ENCODE results near the gene PPP1R10. TPM values are rescaled to one million over a fixed set of nuclear protein-coding genes. Genes with fewer than 3 reads are reported as not detected.

The PPP1R10 gene
- total RNA-seq, 4 donors from 2014 or later = 24.1 to 31.5 (median 27.0) TPM

DNA sequence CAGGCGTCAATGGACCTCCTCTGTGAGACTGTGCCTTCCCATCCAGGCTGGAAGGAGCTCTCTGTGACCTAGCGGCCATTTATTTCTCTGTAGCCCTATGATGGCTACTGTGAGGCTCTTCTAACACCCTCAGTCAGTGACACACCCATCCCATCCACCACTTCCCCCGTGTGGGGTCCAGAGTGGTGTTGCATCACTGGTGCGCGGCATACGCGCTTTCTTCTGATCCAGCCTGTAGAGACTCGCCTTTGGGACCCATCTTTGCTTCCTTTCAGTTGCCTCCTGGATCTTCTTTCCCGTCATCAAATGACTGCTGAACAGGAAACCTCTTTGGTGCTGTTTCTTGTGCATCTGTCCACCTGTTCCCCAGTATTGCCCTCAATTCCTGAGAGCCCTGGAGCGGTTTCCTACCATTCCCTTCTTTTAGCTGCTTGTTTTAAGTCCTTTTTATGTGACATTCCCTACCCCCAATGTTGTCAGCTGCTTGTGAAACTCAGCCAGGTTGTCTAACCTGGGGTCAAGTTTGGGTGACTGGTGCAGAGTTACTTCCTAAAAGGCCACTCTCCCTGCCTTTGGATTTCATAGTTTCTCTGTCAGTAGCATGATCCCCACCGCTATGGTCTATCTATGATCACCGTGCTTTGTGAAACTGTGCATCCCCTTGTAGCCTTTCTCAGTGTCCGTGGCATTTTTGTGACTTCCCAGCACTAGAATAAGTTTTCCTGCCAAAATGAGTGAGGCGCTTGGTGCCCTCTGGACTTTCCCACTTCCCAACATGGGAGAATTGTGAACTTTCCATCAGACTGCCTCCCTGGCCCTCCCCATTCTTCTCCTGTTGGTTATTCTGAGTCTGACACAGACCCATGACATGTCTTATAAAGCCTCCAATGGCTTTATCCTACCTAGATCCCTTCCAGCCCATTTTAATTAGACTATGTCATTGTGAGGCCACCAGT lies 54.3 kb downstream of the PPP1R10 start:
- peaks cover 0 to 12% of the 10 kb centered on the region in 2 donors for H3K36me3 ChIP-seq
- ATAC-seq (peak in 1 of 2 donors; percentile 65), DNase-seq (no peak)
- H3K4me3 ChIP-seq = no peak overlapping the region
- no peaks in the 10 kb centered on the region for H3K27me3 ChIP-seq
- H3K27ac ChIP-seq = no peak overlapping the region
- intact Hi-C loops (cut with DNase I; ENCODE audit: low total_unique reads) = no loop called here
- peaks cover 6 to 7% of the 10 kb centered on the region in 2 donors for H3K4me1 ChIP-seq
- no peaks in the 10 kb centered on the region for H3K9me3 ChIP-seq
- in situ Hi-C loops (cut with MboI; ENCODE audit: low sequenced_read_pairs in 4 of 4) = no loop called here
- no peak for TF ChIP-seq CTCF (IDR thresholded peaks at IDR 0.05 in 4 of 5, conservative IDR thresholded peaks at IDR 0.05 in 1 of 5)
- no peak for TF ChIP-seq POLR2A (IDR thresholded peaks at IDR 0.05)

DNA sequence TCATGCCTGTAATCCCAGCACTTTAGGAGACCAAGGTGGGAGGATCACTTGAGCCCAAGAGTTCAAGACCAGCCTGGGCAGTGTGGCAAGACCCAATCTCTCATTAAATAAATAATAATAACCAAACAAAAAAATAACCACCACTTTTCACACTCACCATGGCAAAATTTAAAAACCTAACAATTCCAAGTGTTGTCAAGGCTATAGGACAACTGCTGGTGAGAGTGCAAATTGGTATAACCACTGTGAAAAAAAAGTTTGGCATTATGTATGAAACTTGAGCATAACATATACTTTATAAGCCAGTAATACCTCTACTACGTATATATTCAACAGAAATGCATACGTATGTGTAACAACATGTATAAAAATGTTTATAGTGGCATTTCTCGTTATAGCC lies 56.1 kb downstream of the PPP1R10 start:
- TF ChIP-seq CTCF (IDR thresholded peaks at IDR 0.05 in 4 of 5, conservative IDR thresholded peaks at IDR 0.05 in 1 of 5) (no peak), POLR2A (IDR thresholded peaks at IDR 0.05) (no peak)
- no peaks in the 10 kb centered on the region for H3K9me3 ChIP-seq
- H3K36me3 ChIP-seq = peaks cover 0 to 12% of the 10 kb centered on the region in 2 donors
- ATAC-seq = no peak
- in situ Hi-C loops (cut with MboI; ENCODE audit: low sequenced_read_pairs in 4 of 4) = no loop called here
- intact Hi-C loops (cut with DNase I; ENCODE audit: low total_unique reads) = no loop called here
- H3K27me3 ChIP-seq = no peaks in the 10 kb centered on the region
- no peak for DNase-seq
- H3K4me3 ChIP-seq = no peak overlapping the region
- no peak overlapping the region for H3K27ac ChIP-seq
- H3K4me1 ChIP-seq = peaks cover 8 to 12% of the 10 kb centered on the region in 2 donors

DNA sequence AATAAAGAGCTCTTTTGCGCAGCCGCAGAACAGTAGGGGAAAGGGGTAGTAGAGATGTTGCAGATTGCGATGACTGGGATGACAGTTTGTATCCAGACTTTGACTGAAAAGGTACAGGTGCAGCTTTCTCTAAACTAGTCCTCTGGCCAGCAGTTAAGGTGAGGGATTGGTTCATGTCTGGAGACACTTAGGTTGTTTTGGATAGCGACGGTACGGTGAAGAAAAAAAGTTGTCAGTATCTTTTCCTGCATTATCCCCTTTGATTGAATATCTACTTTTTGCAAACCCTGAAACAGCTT lies 59.4 kb downstream of the PPP1R10 start:
- no peaks in the 10 kb centered on the region for H3K9me3 ChIP-seq
- in situ Hi-C loops (cut with MboI; ENCODE audit: low sequenced_read_pairs in 4 of 4) = no loop called here
- H3K4me1 ChIP-seq = peaks cover 11 to 18% of the 10 kb centered on the region in 2 donors
- H3K27ac ChIP-seq = peak overlapping the region; percentile 91 to 99 (median 95)
- H3K36me3 ChIP-seq = peaks cover 0 to 17% of the 10 kb centered on the region in 2 donors
- intact Hi-C loops (cut with DNase I; ENCODE audit: low total_unique reads) = loop anchor here (10.0 kb wide), 1 partner anchor 1397 kb away; the partner anchor contains the start of genes NELFE and SKIC2
- H3K4me3 ChIP-seq = peak overlapping the region; percentile 87 to 99 (median 96)
- ATAC-seq (no peak), DNase-seq (no peak)
- H3K27me3 ChIP-seq = no peaks in the 10 kb centered on the region
- no peak for TF ChIP-seq CTCF (IDR thresholded peaks at IDR 0.05 in 4 of 5, conservative IDR thresholded peaks at IDR 0.05 in 1 of 5)
- TF ChIP-seq POLR2A (IDR thresholded peaks at IDR 0.05) = no peak

GRCh38 chr6:30556906-30557682 lies 59.9 kb downstream of the PPP1R10 start, which contains the start of gene PRR3:
Gene PRR3, plus strand, starts transcription at chr6:30557295. Its CDS starts 50 bp downstream, at chr6:30557345.
- in situ Hi-C loops (cut with MboI; ENCODE audit: low sequenced_read_pairs in 4 of 4) (no loop called here), intact Hi-C loops (cut with DNase I; ENCODE audit: low total_unique reads) (loop anchor here (1.0 to 10.0 kb wide), 3 partner anchors 14 to 1398 kb away; partner anchors contain the start of genes ABCF1, MRPS18B, NELFE and PPP1R10)
- Histone ChIP-seq H3K9me3 (no peaks in the 10 kb centered on the region), H3K4me3 (peak within 1 kb of the TSS; percentile 87 to 99 (median 96)), H3K36me3 (peaks cover 0 to 17% of the 10 kb centered on the region in 2 donors), H3K27me3 (no peaks in the 10 kb centered on the region), H3K27ac (peak within 1 kb of the TSS; percentile 91 to 99 (median 95)), H3K4me1 (peaks cover 11 to 18% of the 10 kb centered on the region in 2 donors)
- peak; percentile 86 to 87 for DNase-seq
- peak; percentile 25 to 43 for TF ChIP-seq POLR2A (IDR thresholded peaks at IDR 0.05)
- no peak for TF ChIP-seq CTCF (IDR thresholded peaks at IDR 0.05 in 4 of 5, conservative IDR thresholded peaks at IDR 0.05 in 1 of 5)
- peak; percentile 88 to 89 for ATAC-seq

Measured in gastrocnemius medialis (tissue), 4 donors.